ENCODE measurements around the gene FAM163B.

FAM163B gene

GRCh38 chr9:133637451-133638055 lies 28.4 kb upstream of the FAM163B start:
- no peaks in the 10 kb centered on the region for H3K9me3 ChIP-seq
- intact Hi-C loops (cut with DNase I; ENCODE audit: low total_unique reads): no loop called here

GRCh38 chr9:133636902-133637301 lies 27.7 kb upstream of the FAM163B start:
- intact Hi-C loops (cut with DNase I; ENCODE audit: low total_unique reads): no loop called here
- Histone ChIP-seq H3K27ac (no peak overlapping the region), H3K4me3 (no peak overlapping the region), H3K27me3 (peaks cover 0 to 81% of the 10 kb centered on the region in 2 donors), H3K4me1 (no peaks in the 10 kb centered on the region), H3K9me3 (no peaks in the 10 kb centered on the region), H3K36me3 (no peaks in the 10 kb centered on the region)
- no peak for DNase-seq
- no peak for TF ChIP-seq CTCF (IDR thresholded peaks at IDR 0.05)

More at GRCh38 chr9:133637451-133638055, 28.4 kb upstream of the FAM163B start:
- Histone ChIP-seq H3K27ac (no peak overlapping the region), H3K36me3 (no peaks in the 10 kb centered on the region), H3K4me3 (no peak overlapping the region), H3K27me3 (peaks cover 0 to 82% of the 10 kb centered on the region in 2 donors), H3K4me1 (no peaks in the 10 kb centered on the region)
- no peak for TF ChIP-seq CTCF (IDR thresholded peaks at IDR 0.05)
- no peak for DNase-seq

GRCh38 chr9:133635533-133636531 lies 26.6 kb upstream of the FAM163B start, which contains the start of gene DBH:
TSS of gene DBH (plus strand) at chr9:133636363. CDS start at chr9:133636372, 9 bp downstream.
- Histone ChIP-seq H3K4me1 (no peaks in the 10 kb centered on the region), H3K27me3 (peaks cover 0 to 81% of the 10 kb centered on the region in 2 donors), H3K9me3 (no peaks in the 10 kb centered on the region), H3K36me3 (no peaks in the 10 kb centered on the region), H3K27ac (no peak within 1 kb of the TSS), H3K4me3 (no peak within 1 kb of the TSS)
- intact Hi-C loops (cut with DNase I; ENCODE audit: low total_unique reads): no loop called here
- DNase-seq: no peak
- TF ChIP-seq CTCF (IDR thresholded peaks at IDR 0.05): no peak

GRCh38 chr9:133635098-133635497 lies 25.9 kb upstream of the FAM163B start:
- TF ChIP-seq CTCF (IDR thresholded peaks at IDR 0.05): no peak
- Histone ChIP-seq H3K27me3 (peaks cover 0 to 83% of the 10 kb centered on the region in 2 donors), H3K4me1 (no peaks in the 10 kb centered on the region), H3K36me3 (no peaks in the 10 kb centered on the region), H3K27ac (no peak overlapping the region), H3K9me3 (no peaks in the 10 kb centered on the region), H3K4me3 (no peak overlapping the region)
- no peak for DNase-seq
- intact Hi-C loops (cut with DNase I; ENCODE audit: low total_unique reads): no loop called here

GRCh38 chr9:133634081-133634691 lies 25.0 kb upstream of the FAM163B start:
- H3K27ac ChIP-seq: no peak overlapping the region
- no peak for DNase-seq
- no peak overlapping the region for H3K4me3 ChIP-seq
- TF ChIP-seq CTCF (IDR thresholded peaks at IDR 0.05): no peak
- H3K9me3 ChIP-seq: no peaks in the 10 kb centered on the region
- no peaks in the 10 kb centered on the region for H3K36me3 ChIP-seq
- H3K27me3 ChIP-seq: peaks cover 0 to 83% of the 10 kb centered on the region in 2 donors
- intact Hi-C loops (cut with DNase I; ENCODE audit: low total_unique reads): no loop called here
- H3K4me1 ChIP-seq: no peaks in the 10 kb centered on the region
